ENCODE results near the gene TMEM116.

TMEM116 gene

DNA sequence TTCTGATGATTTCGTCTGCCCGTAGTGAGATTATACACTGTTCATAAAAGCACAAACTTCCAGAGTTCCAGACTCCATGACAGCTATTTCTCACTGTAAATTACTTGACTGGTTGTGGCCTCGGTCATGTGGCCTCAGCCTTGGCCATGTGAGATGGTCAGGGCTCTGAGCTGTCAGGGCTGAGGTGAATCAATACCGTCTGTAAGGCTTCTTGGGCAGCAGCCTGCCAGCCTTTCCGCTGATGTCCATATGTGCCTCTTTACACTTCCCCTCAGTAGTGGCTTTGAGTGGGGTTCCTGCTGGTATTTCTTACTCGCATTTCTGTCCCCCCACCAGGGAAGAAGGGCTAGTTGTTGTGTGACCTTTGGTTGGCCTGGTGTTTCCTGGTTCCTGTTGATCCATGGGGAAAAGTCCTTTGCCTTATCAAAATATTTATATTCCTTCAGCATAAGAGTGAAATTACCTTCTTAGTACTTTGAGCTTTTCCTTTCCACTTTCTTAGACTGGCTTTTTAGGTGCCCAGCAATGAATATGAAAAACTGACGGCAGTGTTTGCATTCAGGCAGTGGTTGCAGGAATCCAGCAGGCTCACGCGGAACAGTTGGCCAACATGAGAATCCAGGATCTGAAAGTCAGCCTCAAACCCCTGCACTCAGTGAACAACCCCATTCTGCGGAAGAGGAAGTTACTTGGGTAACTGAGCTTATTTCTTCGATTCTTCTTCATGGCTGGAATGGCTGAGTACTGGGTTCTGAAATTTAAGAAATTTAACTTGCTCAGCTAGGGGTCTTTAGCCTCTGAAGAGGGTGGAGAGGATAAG lies 124.8 kb downstream of the TMEM116 start:
- DNase-seq: no peak

DNA sequence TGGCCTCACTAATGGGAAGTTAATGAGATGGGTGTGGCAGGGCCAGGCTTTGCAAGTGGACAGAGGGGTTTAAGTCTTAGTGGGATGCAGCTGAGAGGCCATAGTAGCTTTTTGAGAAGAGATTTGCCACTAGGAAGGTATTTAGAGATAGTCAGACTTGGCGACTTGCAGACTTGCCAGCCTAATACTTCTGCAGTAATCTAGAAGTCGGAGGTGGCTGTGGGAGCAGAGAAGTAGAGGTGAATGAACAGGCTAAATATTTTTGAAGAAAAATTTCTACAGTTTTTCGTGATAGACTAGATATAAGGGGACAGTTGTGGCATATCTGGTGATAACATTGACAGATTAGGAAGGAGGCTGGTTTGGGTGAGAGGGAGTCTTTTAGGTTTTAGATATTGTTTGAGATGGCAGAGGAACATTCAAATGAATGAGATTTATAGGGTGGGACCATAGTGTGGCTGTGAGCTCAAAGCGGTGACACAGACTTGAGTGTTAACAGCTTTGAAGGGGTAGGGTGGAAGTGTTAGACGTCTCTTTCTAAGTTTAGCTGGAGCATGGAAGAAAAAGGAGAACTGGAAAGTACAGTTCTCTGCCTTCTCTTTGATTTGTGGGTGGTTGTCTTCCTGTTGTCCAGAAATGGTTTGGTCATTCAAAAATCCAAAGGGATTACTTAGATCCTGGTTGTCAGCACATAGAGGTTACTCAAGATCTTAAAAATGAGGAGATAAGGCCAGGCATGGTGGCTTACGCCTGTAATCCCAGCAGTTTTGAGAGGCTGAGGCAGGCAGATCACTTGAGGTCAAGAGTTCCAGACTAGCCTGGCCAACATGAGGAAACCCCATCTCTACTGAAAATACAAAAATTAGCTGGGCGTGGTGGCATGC lies 126.1 kb downstream of the TMEM116 start:
- DNase-seq: no peak

DNA sequence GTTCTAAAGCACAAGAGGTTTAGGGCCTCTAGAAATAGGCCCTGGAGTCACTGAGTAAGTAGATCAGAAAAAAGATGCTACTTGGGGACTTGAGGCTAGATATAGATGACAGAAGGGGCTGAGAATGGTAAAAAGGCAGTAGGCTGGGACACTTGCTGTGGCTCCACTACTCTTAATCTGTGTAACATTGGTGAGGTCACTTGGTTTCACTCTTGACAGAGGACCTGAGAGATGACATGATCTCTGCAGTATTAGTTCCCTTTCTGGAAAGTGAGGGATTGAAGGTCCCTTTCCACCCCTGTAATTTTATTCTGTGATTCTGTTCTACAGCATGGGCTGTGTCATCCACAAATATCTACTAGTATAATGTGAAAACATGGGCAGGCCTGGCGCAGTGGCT lies 131.2 kb downstream of the TMEM116 start:
- no peak for DNase-seq
